DLD1 (cell line): ENCODE data around the gene RAP1GAP.

Experiments used
- in situ Hi-C: cut with HindIII; loops from 2 replicates; pipeline ENCODE4 v1.10.0; 2017; ENCODE audit warnings: low sequenced_read_pairs

Gene RAP1GAP

DNA sequence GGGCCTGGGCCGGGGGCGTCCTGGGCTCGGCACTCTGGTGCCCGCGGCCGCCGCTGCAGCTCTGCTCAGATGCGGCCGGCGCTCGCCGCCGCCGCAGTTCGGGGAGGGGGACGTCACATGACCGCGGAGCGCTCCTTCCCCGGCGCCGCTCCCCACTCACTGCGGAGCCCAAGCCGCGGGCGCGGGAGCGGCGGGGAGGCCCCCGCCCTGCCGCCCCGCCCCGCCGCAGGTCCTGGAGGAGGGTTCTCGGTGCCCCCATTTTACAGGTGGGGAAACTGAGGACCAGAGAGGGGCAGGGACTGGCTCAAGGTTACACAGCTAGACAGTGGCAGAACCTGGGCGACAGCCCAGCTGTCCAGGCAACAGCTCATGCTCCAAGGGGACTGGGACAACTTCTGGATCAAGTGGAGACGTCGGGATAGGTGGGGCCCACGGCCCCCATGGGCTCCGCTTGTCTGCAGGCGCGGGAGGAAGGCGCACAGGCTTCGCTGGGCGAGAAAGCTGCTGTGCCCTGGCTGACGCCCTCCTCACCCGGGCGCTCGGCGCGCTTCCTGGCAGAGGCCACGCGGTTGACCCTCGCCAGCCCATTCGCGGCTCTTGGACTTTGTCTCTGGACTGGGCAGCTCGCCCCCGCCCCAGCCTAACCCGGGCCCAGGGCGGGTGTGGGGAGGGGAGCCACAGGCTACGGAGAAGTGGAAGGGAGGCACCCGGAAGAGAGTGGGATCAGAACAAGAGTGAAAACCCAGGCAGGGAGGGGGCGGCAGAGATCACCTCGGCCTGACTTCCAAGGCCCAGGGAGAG is at the start of gene RAP1GAP:
Gene RAP1GAP, minus strand, starts transcription at position 100 of the 801 bp plus-strand sequence. CDS start 49,325 bp downstream, outside the sequence.
- in situ Hi-C loops: no loop called here

DNA sequence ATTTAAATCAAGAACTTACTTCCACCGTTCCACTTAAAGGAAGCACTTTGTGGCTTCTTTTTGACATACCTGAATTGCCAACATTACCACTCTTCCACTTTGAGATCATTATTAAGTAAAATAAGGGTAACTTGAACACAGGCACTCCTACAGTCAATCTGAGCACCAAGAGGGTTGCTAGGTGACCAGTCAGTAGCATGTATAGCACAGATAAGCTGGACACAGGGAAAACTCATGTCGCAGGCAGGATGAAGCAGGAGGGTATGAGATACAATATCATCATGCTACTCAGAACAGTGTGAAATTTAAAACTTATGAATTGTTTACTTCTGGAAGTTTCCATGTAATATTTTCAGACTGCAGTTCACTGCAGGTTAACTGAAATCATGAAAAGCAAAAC is 47.0 kb upstream of the RAP1GAP start:
- in situ Hi-C loops: no loop called here

DNA sequence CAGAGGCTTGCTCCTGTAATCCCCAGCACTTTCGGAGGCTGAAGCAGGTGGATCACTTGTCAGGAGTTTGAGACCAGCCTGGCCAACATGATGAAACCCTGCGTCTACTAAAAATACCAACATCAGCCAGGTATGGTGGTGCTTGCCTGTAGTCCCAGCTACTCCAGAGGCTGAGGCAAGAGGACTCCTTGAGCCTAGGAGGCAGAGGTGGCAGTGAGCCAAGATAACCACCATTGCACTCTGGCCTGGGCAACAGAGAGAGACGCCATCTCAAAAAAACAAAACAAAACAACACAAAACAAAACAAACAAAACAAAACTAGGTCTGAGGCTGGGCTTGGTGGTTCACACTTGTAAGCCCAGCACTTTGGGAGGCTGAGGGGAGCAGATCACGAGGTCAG is 38.7 kb upstream of the RAP1GAP start:
- in situ Hi-C loops: no loop called here

DNA sequence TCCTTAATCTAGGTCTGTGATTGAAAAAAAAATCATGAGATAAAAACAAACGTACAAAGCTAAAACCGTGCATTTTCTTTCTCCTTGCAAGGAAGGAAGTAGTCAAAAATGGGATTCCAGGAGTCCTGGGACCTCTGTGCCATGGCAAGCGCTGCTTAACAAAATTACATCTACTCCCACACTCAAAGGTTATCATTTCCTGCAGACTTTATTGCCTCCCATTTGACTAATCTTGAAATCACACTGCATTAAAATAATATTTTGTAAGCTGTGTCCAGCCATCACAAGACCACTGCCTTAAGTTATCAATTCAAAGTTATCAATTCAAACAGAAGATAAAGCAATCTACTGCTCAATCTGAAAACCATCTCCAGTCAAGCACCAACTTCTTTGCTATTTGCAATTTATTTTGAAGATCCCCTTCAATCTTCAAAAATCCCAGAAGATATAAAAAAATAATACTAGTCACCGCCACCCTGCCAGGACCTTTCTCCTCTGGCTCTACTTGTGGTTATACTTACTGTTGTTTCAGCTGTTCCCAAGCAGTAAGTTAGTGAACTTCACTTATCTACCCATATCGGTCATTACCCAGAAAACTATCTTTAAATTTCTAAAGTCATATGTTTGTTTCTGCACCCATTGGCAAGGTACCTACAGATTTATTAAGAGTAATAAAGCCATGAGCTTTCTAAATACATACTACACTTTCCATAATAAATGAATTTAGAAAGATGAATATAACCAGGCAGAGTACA is 38.1 kb upstream of the RAP1GAP start:
- in situ Hi-C loops: no loop called here

DNA sequence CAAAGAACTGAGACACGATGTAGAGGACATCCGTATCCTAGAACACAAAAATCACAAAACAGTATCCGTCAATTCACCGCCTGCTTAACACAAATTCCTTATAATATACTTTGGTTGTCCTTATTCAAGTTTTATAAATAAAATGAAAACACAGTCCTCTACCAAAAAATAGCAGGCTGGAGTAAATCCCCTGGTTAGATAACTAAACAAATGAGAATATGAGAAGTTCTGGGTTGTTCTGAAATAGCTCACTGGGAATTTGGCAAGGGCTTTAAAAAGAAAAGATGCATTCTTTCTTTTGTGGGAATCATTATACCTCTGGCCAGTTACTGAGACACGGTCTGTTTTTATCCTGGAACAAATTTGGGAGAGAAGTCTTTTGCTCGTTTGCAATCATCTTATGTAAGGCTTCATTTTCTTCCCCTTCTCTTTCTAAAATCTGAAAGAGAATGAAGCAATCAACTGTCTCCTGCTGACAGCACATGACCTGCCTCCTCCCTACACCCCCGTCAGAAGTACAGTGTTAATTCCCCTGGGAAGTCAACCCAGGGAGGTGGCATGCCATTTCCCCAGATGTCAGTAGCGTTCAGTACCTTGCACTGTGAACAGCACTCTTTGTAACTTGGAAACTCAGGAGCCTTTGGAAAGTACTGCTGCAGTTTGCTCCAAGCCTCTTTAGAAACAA is 37.1 kb upstream of the RAP1GAP start:
- in situ Hi-C loops: no loop called here

- in situ Hi-C loops: no loop called here
Measured at GRCh38 chr1:21705303-21705980, 36.3 kb upstream of the RAP1GAP start.

GRCh38 chr1:21704145-21704544 is 35.0 kb upstream of the RAP1GAP start:
- in situ Hi-C loops: no loop called here

DNA sequence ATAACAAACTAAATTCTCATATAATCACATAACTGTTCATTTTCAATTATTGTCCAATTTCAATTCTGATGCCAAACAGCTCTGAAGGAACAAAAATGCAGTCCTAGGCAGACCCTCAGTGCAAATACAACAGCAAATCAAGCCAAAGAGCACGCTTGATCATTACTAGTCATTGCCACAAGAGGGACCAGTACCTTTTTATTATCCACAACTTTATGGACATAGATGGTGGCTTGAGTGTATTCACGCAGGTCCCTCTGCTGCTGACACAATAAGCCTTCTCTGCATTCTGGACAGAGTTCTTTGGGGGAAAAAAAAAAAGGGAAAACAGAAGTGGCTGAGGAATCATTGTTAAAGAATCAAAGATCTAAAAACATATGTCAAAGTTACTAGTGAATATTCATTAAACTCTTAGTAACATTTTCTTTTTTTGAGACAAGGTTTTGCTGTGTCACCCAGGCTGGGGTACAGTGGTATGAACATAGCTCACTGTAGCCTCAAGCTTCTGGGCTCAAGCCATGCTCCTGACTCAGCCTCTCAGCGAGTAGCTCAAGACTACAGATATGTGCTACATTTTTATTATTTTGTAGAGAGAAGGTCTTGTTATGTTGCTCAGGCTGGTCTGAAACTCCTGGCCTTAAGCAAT is 34.3 kb upstream of the RAP1GAP start:
- in situ Hi-C loops: no loop called here

DNA sequence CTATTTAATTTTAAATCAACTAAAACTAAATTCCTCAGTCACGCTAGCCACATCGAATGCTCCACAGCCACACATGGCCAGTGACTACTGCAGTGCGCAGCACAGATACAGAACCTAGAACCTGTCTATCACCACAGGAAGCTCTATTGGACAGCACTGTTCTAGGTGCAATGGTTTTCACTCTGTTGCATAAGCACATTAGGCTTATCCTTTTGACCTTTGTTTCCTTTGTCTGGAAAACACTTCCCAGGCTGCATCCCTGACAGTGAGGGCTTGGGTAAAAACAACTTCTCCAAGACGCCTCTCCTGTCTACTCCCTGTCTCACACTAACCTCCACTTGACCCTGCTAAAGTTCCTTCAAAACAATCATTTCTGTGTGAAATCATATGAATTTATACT is 33.6 kb upstream of the RAP1GAP start:
- in situ Hi-C loops: no loop called here

DNA sequence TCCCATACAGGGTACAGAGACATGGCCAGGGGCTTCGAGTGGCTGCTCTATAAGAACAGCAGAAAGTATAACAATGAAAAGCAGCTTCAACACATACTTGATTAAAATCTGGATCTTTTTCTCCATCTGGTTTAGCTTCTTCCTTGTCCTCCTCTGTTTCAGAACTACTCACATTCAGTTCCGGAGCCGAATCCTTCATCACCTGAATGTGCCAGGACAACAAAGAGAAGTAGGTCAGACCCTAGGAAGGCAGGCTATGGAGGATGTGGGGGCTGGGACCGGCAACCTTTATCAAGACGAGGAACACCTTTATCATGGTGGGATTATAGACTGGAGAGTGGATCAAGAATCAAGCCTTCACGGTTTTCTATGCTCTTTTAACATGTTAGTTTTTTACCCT is 32.2 kb upstream of the RAP1GAP start:
- in situ Hi-C loops: no loop called here

DNA sequence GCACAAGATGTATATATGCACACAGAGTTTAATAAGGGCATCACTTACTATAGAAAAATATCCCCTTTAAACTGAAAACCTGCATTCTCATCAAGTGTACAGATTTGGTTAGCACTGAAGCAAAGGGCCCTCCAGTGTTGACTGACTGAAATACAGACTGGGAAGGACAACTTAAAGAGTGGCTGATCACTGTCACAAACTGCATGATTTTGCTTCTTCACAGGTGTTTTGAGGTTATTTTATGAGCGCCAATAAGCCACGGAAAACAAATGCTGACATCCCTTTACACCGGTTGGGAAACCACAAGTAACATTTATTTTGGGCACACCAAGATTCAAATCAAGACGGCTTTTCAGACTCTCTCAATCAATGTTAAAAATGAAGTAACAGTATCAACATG is 30.9 kb upstream of the RAP1GAP start:
- in situ Hi-C loops: no loop called here

- in situ Hi-C loops: no loop called here
Measured at GRCh38 chr1:21696931-21697330, 27.8 kb upstream of the RAP1GAP start.

- in situ Hi-C loops: no loop called here
Measured at GRCh38 chr1:21693732-21694131, 24.6 kb upstream of the RAP1GAP start.

DNA sequence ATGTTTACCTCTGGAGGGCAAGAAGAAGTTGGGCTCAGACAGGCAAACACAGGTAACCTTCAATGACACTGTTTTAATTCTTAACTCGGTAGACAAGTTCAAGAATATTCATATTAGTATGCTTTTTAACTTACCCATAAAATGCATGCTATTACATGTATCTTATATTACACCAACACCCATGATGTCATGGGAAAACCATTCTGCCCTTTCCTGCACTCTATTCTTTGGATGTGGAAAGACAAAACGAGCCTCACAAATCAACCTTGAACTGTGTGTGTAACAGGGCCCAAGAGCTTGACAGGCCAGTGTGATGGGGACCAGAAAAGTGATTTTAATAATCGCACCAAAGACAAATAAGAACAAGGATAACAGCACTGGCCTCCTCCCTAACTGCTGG is 22.6 kb upstream of the RAP1GAP start:
- in situ Hi-C loops: no loop called here

GRCh38 chr1:21689661-21690372 is 20.7 kb upstream of the RAP1GAP start:
- in situ Hi-C loops: no loop called here

DNA sequence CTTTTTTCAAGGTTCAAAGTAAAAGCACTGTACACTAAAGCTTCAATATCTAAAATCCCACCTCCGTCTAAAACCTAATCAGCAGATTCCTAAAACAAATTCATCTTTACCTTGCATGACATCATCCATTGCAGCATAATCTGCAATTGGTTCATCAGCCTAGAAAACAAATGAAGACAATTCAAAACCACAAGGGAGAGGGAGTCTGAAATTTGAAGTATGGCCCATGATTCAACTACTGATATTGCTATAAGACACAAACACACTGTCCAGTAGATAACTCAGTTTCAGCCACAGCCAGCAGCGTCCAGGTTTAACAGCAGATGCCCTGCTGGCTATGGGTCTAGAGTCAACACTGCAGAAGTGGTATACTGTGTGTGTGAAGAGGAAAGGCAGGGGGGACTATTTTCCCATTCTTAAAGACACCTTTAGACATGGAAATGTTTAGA is 17.9 kb upstream of the RAP1GAP start:
- in situ Hi-C loops: no loop called here

DNA sequence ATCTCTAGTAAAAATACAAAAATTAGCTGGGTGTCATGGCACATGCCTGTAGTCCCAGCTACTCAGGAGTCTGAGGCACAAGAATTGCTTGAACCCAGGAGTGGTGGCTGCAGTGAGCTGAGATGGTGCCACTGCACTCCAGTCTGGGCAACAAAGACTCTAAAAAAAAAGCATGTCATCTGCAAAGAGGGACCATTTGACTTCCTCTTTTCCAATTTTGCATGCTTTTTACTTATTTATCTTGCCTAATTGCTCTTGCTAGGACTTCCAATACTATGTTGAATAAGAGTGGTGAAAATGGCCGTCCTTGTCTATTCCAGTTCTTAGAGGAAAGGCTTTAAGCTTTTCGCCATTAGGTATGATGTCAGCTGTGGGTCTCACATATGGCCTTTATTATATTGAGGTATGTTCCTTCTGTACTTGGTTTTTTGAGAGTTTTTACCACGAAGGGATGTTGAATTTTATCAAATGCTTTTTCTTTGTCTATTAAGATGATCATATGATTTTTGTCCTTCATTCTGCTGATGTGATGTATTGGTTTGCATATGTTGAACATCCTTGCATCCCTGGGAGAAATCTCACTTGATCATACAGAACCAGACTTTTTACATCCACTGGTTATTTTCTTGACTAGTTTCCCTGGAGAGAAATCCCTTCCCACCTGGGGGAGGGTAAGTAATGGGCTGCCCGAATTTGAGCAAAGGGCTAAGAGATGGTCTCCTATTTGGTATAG is 17.0 kb upstream of the RAP1GAP start:
- in situ Hi-C loops: no loop called here

GRCh38 chr1:21681426-21681825 is 12.3 kb upstream of the RAP1GAP start:
- in situ Hi-C loops: no loop called here

- in situ Hi-C loops: no loop called here
Measured at GRCh38 chr1:21680918-21681317, 11.8 kb upstream of the RAP1GAP start.
